Mesenchymal stem cell (in vitro differentiated cells and primary cell): ENCODE results near the gene CD59.
A peak's percentile ranks its signal among the peaks of the same experiment; 100 is the strongest.

Experiments used
- DNase-seq: peaks from one replicate; pipeline ENCODE4 v3.0.0-alpha.2; 2013
- H2AFZ ChIP-seq: one replicate; pipeline ENCODE4 v1.6.1; 2013; ENCODE audit warnings: low read depth, mild to moderate bottlenecking, control low read depth, inconsistent platforms, low read length, moderate library complexity
- H2AK5ac ChIP-seq: 2 replicates; pipeline ENCODE4 v1.6.1; 2013; ENCODE audit warnings: low read length, moderate library complexity, mild to moderate bottlenecking, inconsistent platforms; ENCODE audit not compliant: severe bottlenecking
- H2BK120ac ChIP-seq: one replicate; pipeline ENCODE4 v1.6.1; 2013; ENCODE audit warnings: low read depth, mild to moderate bottlenecking, inconsistent platforms, low read length, moderate library complexity
- H2BK12ac ChIP-seq, 2 experiments: one replicate each; pipeline ENCODE4 v1.6.1; 2013; ENCODE audit warnings: inconsistent platforms in 2 of 2, low read length in 2 of 2, mild to moderate bottlenecking in 2 of 2, moderate library complexity in 2 of 2, control low read depth in 1 of 2
- H2BK15ac ChIP-seq: one replicate; pipeline ENCODE4 v1.6.1; 2013; ENCODE audit warnings: mild to moderate bottlenecking, low read depth, inconsistent platforms; ENCODE audit not compliant: poor library complexity, severe bottlenecking
- H2BK5ac ChIP-seq: 2 replicates; pipeline ENCODE4 v1.6.1; 2013; ENCODE audit warnings: low read depth, mild to moderate bottlenecking, low read length, control low read depth, inconsistent platforms; ENCODE audit not compliant: poor library complexity, severe bottlenecking
- H3K14ac ChIP-seq, 2 experiments: one replicate each; pipeline ENCODE4 v1.6.1; 2013; ENCODE audit warnings: inconsistent platforms in 2 of 2, low read length in 2 of 2, control low read depth in 1 of 2, mild to moderate bottlenecking in 1 of 2, moderate library complexity in 1 of 2
- H3K18ac ChIP-seq, 2 experiments: one replicate each; pipeline ENCODE4 v1.6.1; 2013; ENCODE audit warnings: inconsistent platforms in 2 of 2, low read length in 2 of 2, control low read depth in 1 of 2, low read depth in 1 of 2, mild to moderate bottlenecking in 1 of 2
- H3K23ac ChIP-seq, 2 experiments: one replicate each; pipeline ENCODE4 v1.6.1; 2013; ENCODE audit warnings: inconsistent platforms in 2 of 2, low read length in 2 of 2, mild to moderate bottlenecking in 2 of 2, moderate library complexity in 2 of 2, control low read depth in 1 of 2
- H3K27ac ChIP-seq: 2 replicates; pipeline ENCODE4 v1.5.1; 2013; ENCODE audit warnings: mild to moderate bottlenecking, moderate library complexity, low read length, control low read depth, inconsistent platforms; ENCODE audit not compliant: poor library complexity, severe bottlenecking
- H3K27me3 ChIP-seq, 2 experiments: 2 replicates each; pipeline versions ENCODE4 v1.6.1 to v1.7.0; 2013; ENCODE audit warnings: low read length in 2 of 2, mild to moderate bottlenecking in 2 of 2, moderate library complexity in 2 of 2, control low read depth in 1 of 2, inconsistent platforms in 1 of 2; ENCODE audit not compliant: control insufficient read depth in 1 of 2, insufficient read depth in 1 of 2
- H3K36me3 ChIP-seq, 2 experiments: 2 replicates each; pipeline versions ENCODE4 v1.6.1 to v1.7.0; 2013; ENCODE audit warnings: low read length in 2 of 2, control low read depth in 1 of 2, inconsistent platforms in 1 of 2, low read depth in 1 of 2, mild to moderate bottlenecking in 1 of 2; ENCODE audit not compliant: insufficient read depth in 2 of 2, control insufficient read depth in 1 of 2
- H3K4ac ChIP-seq, 2 experiments: one replicate each; pipeline ENCODE4 v1.6.1; 2013; ENCODE audit warnings: inconsistent platforms in 2 of 2, low read length in 2 of 2, mild to moderate bottlenecking in 2 of 2, moderate library complexity in 2 of 2, control low read depth in 1 of 2, low read depth in 1 of 2
- H3K4me1 ChIP-seq: 2 replicates; pipeline ENCODE4 v1.6.1; 2013; ENCODE audit warnings: low read depth, low read length, control low read depth; ENCODE audit not compliant: control insufficient read depth, insufficient read depth
- H3K4me2 ChIP-seq: 2 replicates; pipeline ENCODE4 v1.6.1; 2013; ENCODE audit warnings: low read length, mild to moderate bottlenecking, inconsistent platforms; ENCODE audit not compliant: poor library complexity, severe bottlenecking
- H3K4me3 ChIP-seq, 2 experiments: 2 replicates each; pipeline versions ENCODE4 v1.5.1 to v1.7.0; 2013; ENCODE audit warnings: low read length in 2 of 2, mild to moderate bottlenecking in 2 of 2, control low read depth in 1 of 2, low read depth in 1 of 2; ENCODE audit not compliant: insufficient read depth in 1 of 2
- H3K79me1 ChIP-seq: replicated peaks from 2 replicates; pipeline ENCODE4 v1.6.1; 2013; ENCODE audit warnings: mild to moderate bottlenecking, control low read depth, low read length, inconsistent platforms; ENCODE audit not compliant: poor library complexity, severe bottlenecking
- H3K9ac ChIP-seq: 2 replicates; pipeline ENCODE4 v1.7.0; 2013; ENCODE audit warnings: mild to moderate bottlenecking, low read length, moderate library complexity
- H3K9me3 ChIP-seq: 2 replicates; pipeline ENCODE4 v1.7.0; 2013; ENCODE audit warnings: mild to moderate bottlenecking, low read length; ENCODE audit not compliant: control insufficient read depth
- H4K8ac ChIP-seq: one replicate; pipeline ENCODE4 v1.6.1; 2013; ENCODE audit warnings: inconsistent platforms, mild to moderate bottlenecking, low read length, moderate library complexity
- H4K91ac ChIP-seq: one replicate; pipeline ENCODE4 v1.6.1; 2013; ENCODE audit warnings: mild to moderate bottlenecking, low read length, inconsistent platforms
- WGBS: methylation state at CpG from one replicate; pipeline ENCODE4 v1.1.7; 2013; ENCODE audit warnings: mixed read lengths; 5-methylcytosine and 5-hydroxymethylcytosine counted together

Gene CD59

GRCh38 chr11:33696411-33696810, 39.8 kb downstream of the CD59 start:
- H2BK120ac ChIP-seq = no peak overlapping the region
- H3K79me1 ChIP-seq = no peaks in the 10 kb centered on the region
- no peak overlapping the region for H4K8ac ChIP-seq
- H3K4me1 ChIP-seq = peaks cover 23% of the 10 kb centered on the region
- H2BK5ac ChIP-seq = no peak overlapping the region
- H3K4ac ChIP-seq = no peak overlapping the region
- no peak overlapping the region for H3K14ac ChIP-seq
- H3K4me3 ChIP-seq = no peak overlapping the region
- no peak overlapping the region for H2BK15ac ChIP-seq
- H2AFZ ChIP-seq = no peak overlapping the region
- 93% methylated on average over 5 of the region's 5 CpGs for WGBS
- H2BK12ac ChIP-seq = no peak overlapping the region
- H3K23ac ChIP-seq = peak overlapping the region in 1 of 2 experiments; percentile 11
- H3K36me3 ChIP-seq = no peaks in the 10 kb centered on the region
- H4K91ac ChIP-seq = no peak overlapping the region
- DNase-seq = no peak
- no peaks in the 10 kb centered on the region for H3K27me3 ChIP-seq
- no peak overlapping the region for H3K27ac ChIP-seq
- no peak overlapping the region for H3K18ac ChIP-seq
- no peaks in the 10 kb centered on the region for H3K9me3 ChIP-seq
- H3K9ac ChIP-seq = no peak overlapping the region
- peak overlapping the region; percentile 37 for H2AK5ac ChIP-seq
- no peak overlapping the region for H3K4me2 ChIP-seq

- H3K36me3 ChIP-seq = no peaks in the 10 kb centered on the region
- no peaks in the 10 kb centered on the region for H3K27me3 ChIP-seq
- peak overlapping the region; percentile 54 for H2AK5ac ChIP-seq
- no peaks in the 10 kb centered on the region for H3K9me3 ChIP-seq
- DNase-seq = no peak
- no peak overlapping the region for H4K91ac ChIP-seq
- H3K4ac ChIP-seq = peak overlapping the region in 1 of 2 experiments; percentile 38
- peak overlapping the region in 1 of 2 experiments; percentile 29 for H3K18ac ChIP-seq
- H3K4me2 ChIP-seq = no peak overlapping the region
- H2BK15ac ChIP-seq = no peak overlapping the region
- no peak overlapping the region for H2BK5ac ChIP-seq
- peaks cover 30% of the 10 kb centered on the region for H3K4me1 ChIP-seq
- no peak overlapping the region for H3K27ac ChIP-seq
- H2BK12ac ChIP-seq = no peak overlapping the region
- H3K14ac ChIP-seq = no peak overlapping the region
- no peak overlapping the region for H3K4me3 ChIP-seq
- H3K9ac ChIP-seq = no peak overlapping the region
- H3K79me1 ChIP-seq = no peaks in the 10 kb centered on the region
- H2AFZ ChIP-seq = no peak overlapping the region
- no peak overlapping the region for H2BK120ac ChIP-seq
- 96% methylated on average over 4 of the region's 4 CpGs for WGBS
- no peak overlapping the region for H3K23ac ChIP-seq
- H4K8ac ChIP-seq = no peak overlapping the region
Observed at GRCh38 chr11:33695051-33695566, 41.1 kb downstream of the CD59 start.

- Histone ChIP-seq H2AFZ (no peak overlapping the region), H2AK5ac (peak overlapping the region; percentile 62), H3K18ac (peak overlapping the region in 1 of 2 experiments; percentile 71), H3K36me3 (no peaks in the 10 kb centered on the region), H3K9ac (no peak overlapping the region), H3K9me3 (no peaks in the 10 kb centered on the region), H3K23ac (no peak overlapping the region), H3K4me3 (no peak overlapping the region), H2BK120ac (no peak overlapping the region), H3K27ac (no peak overlapping the region), H4K8ac (no peak overlapping the region), H3K4me2 (no peak overlapping the region), H4K91ac (peak overlapping the region; percentile 47), H2BK12ac (peak overlapping the region in 1 of 2 experiments; percentile 89), H3K27me3 (no peaks in the 10 kb centered on the region), H2BK15ac (no peak overlapping the region), H3K4ac (peak overlapping the region in 1 of 2 experiments; percentile 7), H3K79me1 (no peaks in the 10 kb centered on the region), H3K4me1 (peaks cover 31% of the 10 kb centered on the region), H3K14ac (no peak overlapping the region), H2BK5ac (no peak overlapping the region)
- no peak for DNase-seq
- WGBS = 98% methylated on average over 2 of the region's 4 CpGs
Observed at GRCh38 chr11:33694346-33695050, 41.7 kb downstream of the CD59 start.

- Histone ChIP-seq H2BK12ac (peak overlapping the region in 1 of 2 experiments; percentile 26), H3K9me3 (no peaks in the 10 kb centered on the region), H3K4ac (no peak overlapping the region), H3K23ac (no peak overlapping the region), H3K9ac (peak overlapping the region; percentile 88), H3K27ac (peak overlapping the region; percentile 86), H2BK5ac (peak overlapping the region; percentile 90), H3K4me2 (peak overlapping the region; percentile 9), H4K91ac (peak overlapping the region; percentile 64), H2BK120ac (peak overlapping the region; percentile 37), H3K4me3 (peak overlapping the region in 1 of 2 experiments; percentile 59), H3K4me1 (peaks cover 35% of the 10 kb centered on the region), H2AFZ (no peak overlapping the region), H2BK15ac (no peak overlapping the region), H3K36me3 (no peaks in the 10 kb centered on the region), H4K8ac (no peak overlapping the region), H3K18ac (peak overlapping the region in 1 of 2 experiments; percentile 1), H2AK5ac (peak overlapping the region; percentile 35), H3K79me1 (no peaks in the 10 kb centered on the region), H3K14ac (peak overlapping the region in 1 of 2 experiments; percentile 1), H3K27me3 (no peaks in the 10 kb centered on the region)
- DNase-seq = no peak
- WGBS = 84% methylated on average over 2 of the region's 5 CpGs
Observed at GRCh38 chr11:33692541-33692940, 43.7 kb downstream of the CD59 start.
